Heart right ventricle (tissue), 16 donors: ENCODE measurements around the gene ZNF668. TPM values are rescaled to one million over a fixed set of nuclear protein-coding genes. Genes with fewer than 3 reads are reported as not detected.

ENCODE experiments used
- ATAC-seq, 8 donors: fragments of 200-7000 bp; cut with Tn5 transposase; one replicate each; pipeline ENCODE4 v1.9.1; 2020; ENCODE audit warnings: mild to moderate bottlenecking in 8 of 8, moderate library complexity in 8 of 8, moderate number of reproducible peaks in 1 of 8
- DNase-seq, 2 donors: peaks; one replicate each; pipeline ENCODE4 v3.0.0-alpha.2; 2020
- H3K27ac ChIP-seq, 10 donors: fragments of 200-600 bp; sonication (generic) in 2 of 10; one replicate each; pipeline versions ENCODE4 v1.5.0 to v1.8.0; 2020 to 2022; ENCODE audit warnings: mild to moderate bottlenecking in 3 of 10
- H3K27me3 ChIP-seq, 7 donors: fragments of 200-600 bp; one replicate each; pipeline ENCODE4 v1.8.0; 2021 to 2022; ENCODE audit warnings: mild to moderate bottlenecking in 2 of 7
- H3K36me3 ChIP-seq, 9 donors: fragments of 200-600 bp; sonication (generic) in 1 of 9; one replicate each; pipeline versions ENCODE4 v1.5.0 to v1.8.0; 2020 to 2022; ENCODE audit warnings: mild to moderate bottlenecking in 2 of 9
- H3K4me1 ChIP-seq, 9 donors: fragments of 200-600 bp; sonication (generic) in 1 of 9; one replicate each; pipeline versions ENCODE4 v1.5.0 to v1.8.0; 2020 to 2022; ENCODE audit warnings: mild to moderate bottlenecking in 4 of 9
- H3K4me3 ChIP-seq, 10 donors: fragments of 200-600 bp; sonication (generic) in 2 of 10; one replicate each; pipeline versions ENCODE4 v1.5.0 to v1.8.0; 2020 to 2022; ENCODE audit warnings: mild to moderate bottlenecking in 7 of 10, moderate library complexity in 2 of 10
- H3K9me3 ChIP-seq, 11 donors: fragments of 200-600 bp in 10 of 11; sonication (generic) in 2 of 11; one replicate each; pipeline versions ENCODE4 v1.5.0 to v1.8.0; 2013 to 2022; ENCODE audit warnings: mild to moderate bottlenecking in 2 of 11, control low read depth in 1 of 11, moderate library complexity in 1 of 11
- WGBS, 2 donors: extraction: QIAGEN DNeasy Blood & Tissue Kit; methylation state at CpG; one replicate each; pipeline ENCODE4 v1.1.7; 2013; ENCODE audit warnings: inconsistent platforms in 1 of 2; 5-methylcytosine and 5-hydroxymethylcytosine counted together
- intact Hi-C, 10 donors: fragments of 100-400 bp; cut with DNase I; formaldehyde crosslinking; loops; one replicate each; pipeline versions ENCODE4 v1.11.1 to v1.14.2; 2022
- polyA plus RNA-seq, 2 donors: library from polyadenylated mRNA; stranded (reverse); fragments of 200-250 nt; gene quantifications; one replicate each; pipeline ENCODE4 v1.2.3, GENCODE V29; 2013
- total RNA-seq, 10 donors: library from RNA; stranded (reverse); fragmentation: NEBNext Ultra II Directional in 3 of 10; extraction: Animal tissue kit (Norgen Biotek cat#: 25700) in 3 of 10; gene quantifications; one replicate each; pipeline versions ENCODE4 v1.2.1 to v1.2.4, GENCODE V29; 2021 to 2023
- TF ChIP-seq, protein P1 (sequence below), 9 donors: fragments of 200-600 bp; sonication (generic) in 2 of 9; IDR thresholded peaks; one replicate each; pipeline versions ENCODE4 v1.5.0 to v1.8.0; 2021 to 2022; ENCODE audit warnings: antibody characterized with exemption in 9 of 9, mild to moderate bottlenecking in 5 of 9, moderate library complexity in 1 of 9
- donor health status: Arrhythmogenic right ventricular cardiomyopathy.
- donor health status: ischemic (EF 13 %, LVEDD 7.1; RV severe dilation, severe dysfunction).
- donor health status: healthy with polysubstance abuse.
- donor health status: DM: no; HTN: yes; CAD: no.
- donor health status: DM: no; HTN: no; CAD: no.
- donor health status: ischemic (EF 25% LVEDD 6.9; RV normal size, moderate dysfunction).
- donor health status: ischemic (EF 25% LVEDD 5.7; RV mildly dilated, moderate dysfunction).
- donor health status: healthy.
- donor health status: DM: yes; HTN: yes; CAD: no.
- donor health status: Ischemic cardiomyopathy.
- donor health status: ischemic (EF 35%, LVEDD 5.7; RV mildly dilated, moderate dysfunction).
- donor health status: nonischemic (EF 11% LVEDD 7.7; RV severe dilation, severe dysfunction).
- donor health status: DM: yes; HTN: yes; CAD: no.
- donor health status: PGD.
- donor health status: ischemic (EF 29% LVEDD 5.4; RV normal size, mild dysfunction).
- donor health status: nonischemic (EF 23%, LVEDD 6.1; RV moderate dilation, normal function).

The ZNF668 gene
- total and polyA plus RNA-seq, 12 donors, result 3.6 to 8.2 (median 4.9) TPM

DNA sequence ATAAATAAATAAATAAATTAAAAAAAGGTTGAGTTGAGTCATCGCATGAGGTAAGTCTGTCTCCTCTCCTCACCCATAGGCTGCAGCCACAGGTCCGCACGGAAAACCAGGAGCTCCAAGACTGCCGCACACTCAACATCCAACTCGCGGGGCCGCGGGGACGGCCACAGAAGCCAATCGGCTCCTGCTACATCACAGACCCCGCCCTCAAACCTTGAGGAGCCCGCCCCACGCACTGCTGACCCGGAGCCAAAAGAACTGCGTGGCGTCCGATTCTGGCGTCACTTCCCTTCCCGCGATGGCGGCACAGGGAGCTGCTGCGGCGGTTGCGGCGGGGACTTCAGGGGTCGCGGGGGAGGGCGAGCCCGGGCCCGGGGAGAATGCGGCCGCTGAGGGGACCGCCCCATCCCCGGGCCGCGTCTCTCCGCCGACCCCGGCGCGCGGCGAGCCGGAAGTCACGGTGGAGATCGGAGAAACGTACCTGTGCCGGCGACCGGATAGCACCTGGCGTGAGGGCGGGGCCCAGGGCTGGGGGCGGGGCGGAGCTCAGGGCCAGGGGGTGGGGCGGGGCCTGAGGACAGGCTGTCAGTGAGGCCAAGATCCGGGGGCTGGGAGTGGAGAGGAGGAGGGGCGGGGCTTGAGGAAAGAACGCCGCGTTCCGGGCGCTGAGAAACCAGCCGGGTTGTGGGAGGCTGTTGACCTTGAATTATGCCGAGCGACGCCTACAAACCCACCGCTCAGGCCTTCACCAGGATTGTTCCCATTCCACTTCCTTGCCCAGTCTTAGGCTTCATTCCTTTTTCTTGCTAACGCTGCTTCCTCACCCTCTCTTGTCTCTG, 43.6 kb upstream of the ZNF668 start, which contains the start of gene KAT8:
KAT8 (plus strand) TSS at position 281 of the 839 bp plus-strand sequence; CDS start at position 299, 18 bp downstream.
- TF ChIP-seq, protein P1, sequence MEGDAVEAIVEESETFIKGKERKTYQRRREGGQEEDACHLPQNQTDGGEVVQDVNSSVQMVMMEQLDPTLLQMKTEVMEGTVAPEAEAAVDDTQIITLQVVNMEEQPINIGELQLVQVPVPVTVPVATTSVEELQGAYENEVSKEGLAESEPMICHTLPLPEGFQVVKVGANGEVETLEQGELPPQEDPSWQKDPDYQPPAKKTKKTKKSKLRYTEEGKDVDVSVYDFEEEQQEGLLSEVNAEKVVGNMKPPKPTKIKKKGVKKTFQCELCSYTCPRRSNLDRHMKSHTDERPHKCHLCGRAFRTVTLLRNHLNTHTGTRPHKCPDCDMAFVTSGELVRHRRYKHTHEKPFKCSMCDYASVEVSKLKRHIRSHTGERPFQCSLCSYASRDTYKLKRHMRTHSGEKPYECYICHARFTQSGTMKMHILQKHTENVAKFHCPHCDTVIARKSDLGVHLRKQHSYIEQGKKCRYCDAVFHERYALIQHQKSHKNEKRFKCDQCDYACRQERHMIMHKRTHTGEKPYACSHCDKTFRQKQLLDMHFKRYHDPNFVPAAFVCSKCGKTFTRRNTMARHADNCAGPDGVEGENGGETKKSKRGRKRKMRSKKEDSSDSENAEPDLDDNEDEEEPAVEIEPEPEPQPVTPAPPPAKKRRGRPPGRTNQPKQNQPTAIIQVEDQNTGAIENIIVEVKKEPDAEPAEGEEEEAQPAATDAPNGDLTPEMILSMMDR (IDR thresholded peaks at IDR 0.05), result no peak
- Histone ChIP-seq H3K9me3 (no peaks in the 10 kb centered on the region), H3K27me3 (no peaks in the 10 kb centered on the region), H3K27ac (peak within 1 kb of the TSS; percentile 91 to 98 (median 96)), H3K4me1 (peaks cover 10 to 62% (median 39%) of the 10 kb centered on the region in 9 donors), H3K4me3 (peak within 1 kb of the TSS; percentile 44 to 87 (median 74)), H3K36me3 (peaks cover 0 to 45% (median 33%) of the 10 kb centered on the region in 9 donors)
- 0 to 1% methylated on average over 60 to 68 of the region's 68 CpGs for WGBS, 2 donors
- DNase-seq, result peak; percentile 98 to 99
- peak; percentile 93 to 97 (median 94) for ATAC-seq
- intact Hi-C loops, result loop anchor here in 5 of 10 donors (1.0 to 10.0 kb wide), 4 partner anchors 21 to 337 kb away; partner anchors contain the start of genes ARMC5 (in 1 of the 5) and FUS (in 1 of the 5)

DNA sequence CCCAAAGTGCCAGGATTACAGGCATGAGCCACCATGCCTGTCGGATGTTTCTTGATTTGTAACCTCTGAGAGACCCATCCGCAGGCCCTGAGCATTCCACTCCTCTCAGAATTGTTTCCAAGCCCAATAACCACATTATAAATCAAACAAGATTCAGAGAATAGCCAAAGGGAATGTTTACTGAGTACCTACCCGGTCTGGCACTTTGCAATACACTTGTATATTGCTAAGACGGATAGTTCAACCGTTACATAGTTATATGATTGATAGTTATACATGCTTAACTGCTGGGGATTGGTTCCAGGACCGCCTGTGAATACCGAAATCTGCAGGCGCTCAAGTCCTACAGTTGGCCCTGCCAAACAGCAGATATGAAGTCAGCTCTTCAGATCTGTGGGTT, 40.4 kb upstream of the ZNF668 start:
- TF ChIP-seq, protein P1 (IDR thresholded peaks at IDR 0.05), result no peak
- Histone ChIP-seq H3K4me1 (peaks cover 13 to 73% (median 47%) of the 10 kb centered on the region in 9 donors), H3K27me3 (no peaks in the 10 kb centered on the region), H3K4me3 (no peak overlapping the region), H3K9me3 (no peaks in the 10 kb centered on the region), H3K27ac (peak overlapping the region in 9 of 10 donors; percentile 76 to 90 (median 86)), H3K36me3 (peaks cover 0 to 45% (median 31%) of the 10 kb centered on the region in 9 donors)
- intact Hi-C loops, result loop anchor here in 1 of 10 donors (10.0 kb wide), 1 partner anchor 340 kb away; the partner anchor contains the start of gene ARMC5
- no peak for DNase-seq
- no peak for ATAC-seq
- WGBS, 2 donors, result 92 to 94% methylated on average over 8 of the region's 8 CpGs

DNA sequence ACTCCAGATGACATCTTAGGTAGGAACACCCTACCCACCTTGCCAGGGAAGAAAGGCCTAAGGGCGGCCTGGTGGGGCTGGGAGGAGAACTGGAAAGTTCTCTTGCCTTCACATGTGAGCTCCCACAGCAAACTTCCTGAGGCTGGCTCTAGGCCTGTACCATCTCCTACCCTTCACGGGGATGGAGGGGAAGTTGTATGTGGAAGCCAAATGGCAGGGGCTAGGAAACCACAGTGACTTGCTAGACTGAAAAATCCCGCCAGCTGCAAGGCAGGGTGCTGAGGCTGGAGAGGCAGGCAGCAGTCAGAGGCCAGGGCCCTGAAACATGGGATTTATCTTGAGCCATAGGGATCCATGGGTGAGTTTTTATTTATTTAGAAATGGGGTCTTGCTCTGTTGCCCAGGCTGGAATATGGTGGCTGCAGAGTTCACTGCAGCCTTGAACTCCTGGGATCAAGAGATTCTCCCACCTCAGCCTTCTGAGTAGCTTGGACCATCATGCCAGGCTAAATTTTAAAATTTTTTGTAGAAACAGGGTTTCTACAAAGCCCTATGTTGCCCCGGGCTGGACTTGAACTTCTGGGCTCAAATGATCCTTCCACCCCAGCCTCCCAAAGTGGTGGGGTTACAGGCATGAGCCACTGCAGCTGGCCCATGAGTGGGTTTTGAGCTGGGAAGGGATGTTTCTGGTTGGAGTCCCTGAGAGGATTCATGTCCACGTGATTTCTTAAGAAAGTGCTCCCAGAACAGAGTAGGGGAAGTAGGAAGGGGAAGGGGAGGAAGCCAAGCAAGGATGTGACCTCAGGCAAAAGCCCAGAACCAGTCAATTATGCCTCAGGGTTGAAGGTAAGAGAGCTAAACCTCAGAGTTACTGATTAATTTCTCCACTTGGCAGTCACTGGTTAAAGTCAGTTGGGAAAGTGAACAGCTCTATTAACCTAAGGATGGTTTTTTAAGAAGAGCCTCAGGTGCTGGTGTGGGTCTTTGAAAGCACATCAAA, 39.4 kb upstream of the ZNF668 start:
- 64 to 75% methylated on average over 5 of the region's 5 CpGs for WGBS, 2 donors
- H3K4me3 ChIP-seq, result peak overlapping the region in 1 of 10 donors; percentile 0
- intact Hi-C loops, result loop anchor here in 1 of 10 donors (10.0 kb wide), 1 partner anchor 341 kb away; the partner anchor contains the start of gene ARMC5

More for the DNA sequence above, 39.4 kb upstream of the ZNF668 start:
- peaks cover 0 to 42% (median 30%) of the 10 kb centered on the region in 9 donors for H3K36me3 ChIP-seq
- ATAC-seq (peak in 1 of 8 donors; percentile 28), DNase-seq (no peak)
- H3K27me3 ChIP-seq, result no peaks in the 10 kb centered on the region
- TF ChIP-seq, protein P1 (IDR thresholded peaks at IDR 0.05), result no peak
- no peaks in the 10 kb centered on the region for H3K9me3 ChIP-seq
- peaks cover 17 to 73% (median 46%) of the 10 kb centered on the region in 9 donors for H3K4me1 ChIP-seq
- peak overlapping the region; percentile 57 to 90 (median 84) for H3K27ac ChIP-seq
